ENCODE data around the gene AMACR. TPM values are rescaled to one million over a fixed set of nuclear protein-coding genes. Genes with fewer than 3 reads are reported as not detected.

Gene AMACR
- total RNA-seq, 2 experiments from 2014 or later = 9.7 to 10.5 TPM

GRCh38 chr5:33938507-33938796, 69.4 kb downstream of the AMACR start:
- no peak overlapping the region for H3K27ac Mint-ChIP-seq
- no peak for DNase-seq
- H3K27me3 Mint-ChIP-seq = peaks cover 81% of the 10 kb centered on the region
- H3K4me3 Mint-ChIP-seq = no peak overlapping the region
- H3K4me1 Mint-ChIP-seq = peaks cover 9% of the 10 kb centered on the region
- no peaks in the 10 kb centered on the region for H3K36me3 Mint-ChIP-seq
- H3K9me3 Mint-ChIP-seq = no peaks in the 10 kb centered on the region

GRCh38 chr5:33937707-33938506, 69.9 kb downstream of the AMACR start:
- H3K27me3 Mint-ChIP-seq = peaks cover 80% of the 10 kb centered on the region
- no peaks in the 10 kb centered on the region for H3K36me3 Mint-ChIP-seq
- no peak overlapping the region for H3K4me3 Mint-ChIP-seq
- no peak for DNase-seq
- no peak overlapping the region for H3K27ac Mint-ChIP-seq
- H3K9me3 Mint-ChIP-seq = no peaks in the 10 kb centered on the region
- peaks cover 9% of the 10 kb centered on the region for H3K4me1 Mint-ChIP-seq

- H3K36me3 Mint-ChIP-seq = no peaks in the 10 kb centered on the region
- H3K27me3 Mint-ChIP-seq = peaks cover 74% of the 10 kb centered on the region
- H3K27ac Mint-ChIP-seq = no peak overlapping the region
- no peaks in the 10 kb centered on the region for H3K9me3 Mint-ChIP-seq
- H3K4me1 Mint-ChIP-seq = peaks cover 9% of the 10 kb centered on the region
- DNase-seq = no peak
- no peak overlapping the region for H3K4me3 Mint-ChIP-seq
Measured at GRCh38 chr5:33937017-33937706, 70.7 kb downstream of the AMACR start.

GRCh38 chr5:33936381-33937016, 71.4 kb downstream of the AMACR start, which contains the start of gene RXFP3:
Gene RXFP3 (plus strand): TSS chr5:33936386. CDS start chr5:33936741, 355 bp downstream.
- H3K27me3 Mint-ChIP-seq = peaks cover 68% of the 10 kb centered on the region
- H3K36me3 Mint-ChIP-seq = no peaks in the 10 kb centered on the region
- H3K4me3 Mint-ChIP-seq = no peak within 1 kb of the TSS
- no peak for DNase-seq
- no peak within 1 kb of the TSS for H3K27ac Mint-ChIP-seq
- no peaks in the 10 kb centered on the region for H3K9me3 Mint-ChIP-seq
- peaks cover 9% of the 10 kb centered on the region for H3K4me1 Mint-ChIP-seq

Other genes starting within 250 kb of the AMACR start
- not detected for gene ADAMTS12, start 116.1 kb downstream of the AMACR start, total RNA-seq
- gene RXFP3, start 71.7 kb downstream of the AMACR start, total RNA-seq = not detected
- not detected for gene SLC45A2, start 23.4 kb downstream of the AMACR start, total RNA-seq
- 1 to 10 TPM; 1.5 to 1.8 TPM for gene C1QTNF3, start 35.2 kb upstream of the AMACR start, total RNA-seq